Thyroid gland (tissue), 4 donors: ENCODE data around the gene CRPPA. TPM values are rescaled to one million over a fixed set of nuclear protein-coding genes. Genes with fewer than 3 reads are reported as not detected.

Source experiments
- DNase-seq, 2 donors: peaks; one replicate each; pipeline ENCODE4 v3.0.0-alpha.2; 2019
- H3K27ac ChIP-seq, 3 donors: fragments of 200-600 bp; sonication (generic); 1 replicate in 2 of 3; 2 replicates in 1 of 3; pipeline ENCODE4 v1.5.1; 2016 to 2019; ENCODE audit warnings: mild to moderate bottlenecking in 1 of 3, moderate library complexity in 1 of 3
- H3K27me3 ChIP-seq: fragments of 200-600 bp; sonication (generic); one replicate; pipeline ENCODE4 v1.5.1; 2019
- H3K36me3 ChIP-seq, 2 donors: fragments of 200-600 bp; sonication (generic); one replicate each; pipeline ENCODE4 v1.5.1; 2016 to 2019
- H3K4me1 ChIP-seq, 2 donors: fragments of 200-600 bp; sonication (generic); one replicate each; pipeline ENCODE4 v1.5.1; 2017 to 2019
- H3K4me3 ChIP-seq, 3 donors: fragments of 200-600 bp; sonication (generic); replicated peaks in 1 of 3; 1 replicate in 2 of 3; 2 replicates in 1 of 3; pipeline ENCODE4 v1.5.1; 2016; ENCODE audit warnings: mild to moderate bottlenecking in 1 of 3
- H3K9me3 ChIP-seq: fragments of 200-600 bp; sonication (generic); one replicate; pipeline ENCODE4 v1.5.1; 2017
- CTCF ChIP-seq, 6 experiments: fragments of 200-600 bp in 3 of 6; fragments of 450-650 bp in 3 of 6; sonication (generic) in 3 of 6; IDR thresholded peaks; one replicate each; pipeline ENCODE4 v1.5.1; 2016 to 2019; ENCODE audit warnings: antibody characterized with exemption in 6 of 6, mild to moderate bottlenecking in 2 of 6, inconsistent platforms in 1 of 6, moderate library complexity in 1 of 6
- POLR2A ChIP-seq, 2 donors: fragments of 450-650 bp; IDR thresholded peaks; one replicate each; pipeline ENCODE4 v1.6.1; 2017; ENCODE audit warnings: antibody characterized with exemption in 2 of 2, mild to moderate bottlenecking in 2 of 2, moderate library complexity in 1 of 2
- WGBS, 2 donors: methylation state at CpG; one replicate each; pipeline ENCODE4 v1.1.5; 2017; 5-methylcytosine and 5-hydroxymethylcytosine counted together
- intact Hi-C: fragments of 100-400 bp; cut with DNase I; formaldehyde crosslinking; loops from one replicate; pipeline ENCODE4 v1.15.1; 2023
- total RNA-seq, 4 donors: library from RNA; depleted of rRNA; stranded (reverse); fragments of >200 nt; gene quantifications; one replicate each; pipeline ENCODE4 v1.2.3, GENCODE V29; 2016

CRPPA gene
- total RNA-seq, result 1 to 10 TPM; 1.5 to 4.0 (median 2.8) TPM

DNA sequence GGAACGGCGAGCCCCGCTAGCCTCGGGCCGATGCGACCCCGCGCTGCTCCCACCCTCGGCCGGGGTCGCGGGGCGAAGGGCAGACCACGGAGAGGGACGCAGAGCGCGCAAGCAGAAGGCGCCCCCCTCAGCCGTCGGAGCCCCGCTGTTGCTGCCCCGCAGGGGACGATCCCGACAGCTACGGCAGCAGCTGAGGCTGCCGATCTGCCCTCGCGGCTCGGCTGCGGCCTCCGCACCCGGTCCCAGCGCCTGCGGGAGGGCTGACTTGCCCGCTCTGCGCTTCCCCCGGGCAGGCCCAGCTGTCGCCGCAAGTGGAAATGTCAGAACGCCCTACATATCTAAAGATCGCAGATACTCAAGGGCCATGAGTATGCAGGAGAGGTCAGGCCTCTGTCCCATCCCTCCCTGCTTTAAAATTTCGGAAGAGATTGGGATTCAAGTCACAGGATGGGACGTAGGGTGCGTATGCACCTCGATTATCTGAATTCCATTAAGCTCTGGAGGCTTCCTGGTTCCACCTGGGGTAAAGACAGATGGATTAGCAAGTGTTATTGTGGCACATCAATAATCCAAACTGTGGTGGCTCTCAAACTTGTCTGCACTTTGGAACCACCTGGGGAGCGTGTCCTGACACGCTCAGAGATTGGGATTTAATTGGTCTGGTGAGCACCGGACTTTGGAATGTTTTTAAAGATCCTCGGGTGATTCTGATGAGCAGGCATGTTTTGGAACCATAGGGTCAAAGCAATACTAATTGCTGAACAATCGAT lies at the start of gene CRPPA:
Gene CRPPA, minus strand, starts transcription at position 206 of the 770 bp plus-strand sequence. CDS start 216 bp downstream, outside the sequence.
- no peaks in the 10 kb centered on the region for H3K36me3 ChIP-seq
- H3K9me3 ChIP-seq, result no peaks in the 10 kb centered on the region
- H3K4me3 ChIP-seq, result peak within 1 kb of the TSS; percentile 51 to 70 (median 63)
- DNase-seq, result peak; percentile 30 to 38
- no peaks in the 10 kb centered on the region for H3K27me3 ChIP-seq
- WGBS, 2 donors, result 21 to 33% methylated on average over 15 to 21 of the region's 50 CpGs
- peaks cover 13 to 23% of the 10 kb centered on the region in 2 donors for H3K4me1 ChIP-seq
- no peak for TF ChIP-seq CTCF (IDR thresholded peaks at IDR 0.05)
- no peak for TF ChIP-seq POLR2A (IDR thresholded peaks at IDR 0.05)
- intact Hi-C loops, result no loop called here
- peak within 1 kb of the TSS; percentile 94 to 99 (median 98) for H3K27ac ChIP-seq

GRCh38 chr7:16465469-16466361 lies 44.4 kb upstream of the CRPPA start, which contains the start of gene SOSTDC1:
TSS of gene SOSTDC1 (minus strand) at chr7:16465738. CDS start at chr7:16465668, 70 bp downstream.
- no peaks in the 10 kb centered on the region for H3K27me3 ChIP-seq
- DNase-seq, result no peak
- WGBS, 2 donors, result 8 to 12% methylated on average over 10 of the region's 10 CpGs
- H3K4me3 ChIP-seq, result no peak within 1 kb of the TSS
- no peaks in the 10 kb centered on the region for H3K36me3 ChIP-seq
- peak within 1 kb of the TSS in 1 of 3 donors; percentile 33 for H3K27ac ChIP-seq
- no peak for TF ChIP-seq CTCF (IDR thresholded peaks at IDR 0.05)
- TF ChIP-seq POLR2A (IDR thresholded peaks at IDR 0.05), result no peak
- peaks cover 0 to 7% of the 10 kb centered on the region in 2 donors for H3K4me1 ChIP-seq
- intact Hi-C loops, result no loop called here
- H3K9me3 ChIP-seq, result no peaks in the 10 kb centered on the region

DNA sequence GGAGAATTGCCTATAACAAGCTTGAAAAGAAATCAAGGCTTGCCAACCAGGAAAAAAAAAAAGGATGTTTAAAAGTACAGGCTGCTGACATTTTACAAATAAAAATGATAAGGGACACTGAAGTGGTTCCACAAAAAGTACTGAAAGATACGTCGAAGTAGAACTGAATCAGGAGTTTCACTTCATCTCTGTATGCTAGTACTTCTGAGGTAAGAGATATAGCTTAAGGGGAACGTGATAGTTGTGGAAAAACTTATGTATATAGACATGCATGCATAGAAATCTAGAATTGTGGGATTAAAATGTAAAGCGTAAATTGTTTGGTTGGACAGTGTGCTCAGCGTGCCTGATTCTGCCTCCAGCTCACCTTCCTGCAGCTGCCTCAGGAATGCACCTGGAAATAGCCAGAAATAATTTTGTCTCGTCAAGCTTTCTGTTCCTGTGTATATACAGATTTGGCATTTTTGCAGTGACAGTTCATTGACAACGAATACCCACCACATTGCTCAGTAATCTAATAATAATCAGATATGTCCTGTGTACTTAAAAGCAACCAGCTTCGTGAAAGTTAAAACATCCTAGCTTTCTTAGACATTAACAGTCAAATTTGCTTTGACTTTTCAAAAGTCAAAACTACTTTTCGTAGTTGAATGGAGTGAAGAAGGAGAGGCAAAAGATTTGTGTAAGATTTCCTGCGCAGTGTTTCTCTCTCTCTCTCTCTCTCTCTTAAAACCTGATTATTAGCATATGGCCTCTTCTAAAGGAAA lies 42.8 kb upstream of the CRPPA start:
- Histone ChIP-seq H3K27ac (no peak overlapping the region), H3K4me3 (no peak overlapping the region), H3K9me3 (no peaks in the 10 kb centered on the region), H3K36me3 (no peaks in the 10 kb centered on the region), H3K4me1 (peaks cover 0 to 7% of the 10 kb centered on the region in 2 donors), H3K27me3 (no peaks in the 10 kb centered on the region)
- intact Hi-C loops, result no loop called here
- WGBS, 2 donors, result 36% methylated on average over 10 of the region's 10 CpGs
- no peak for DNase-seq
- TF ChIP-seq POLR2A (IDR thresholded peaks at IDR 0.05) (no peak), CTCF (IDR thresholded peaks at IDR 0.05) (no peak)

- no peak for DNase-seq
- Histone ChIP-seq H3K36me3 (no peaks in the 10 kb centered on the region), H3K9me3 (no peaks in the 10 kb centered on the region), H3K27ac (no peak overlapping the region), H3K4me1 (peaks cover 0 to 7% of the 10 kb centered on the region in 2 donors), H3K4me3 (no peak overlapping the region), H3K27me3 (no peaks in the 10 kb centered on the region)
- WGBS, 2 donors, result 63 to 67% methylated on average over 2 of the region's 2 CpGs
- intact Hi-C loops, result no loop called here
- TF ChIP-seq POLR2A (IDR thresholded peaks at IDR 0.05), result no peak
- no peak for TF ChIP-seq CTCF (IDR thresholded peaks at IDR 0.05)
Observed at GRCh38 chr7:16463520-16463919, 42.2 kb upstream of the CRPPA start.
